Choroid plexus epithelial cell (primary cell): ENCODE data around the gene B3GALT6.

Source experiments
- DNase-seq: peaks from one replicate; pipeline ENCODE4 v3.0.0-alpha.2; 2010; ENCODE audit warnings: low read depth
- H3K4me3 ChIP-seq: 2 replicates; pipeline ENCODE4 v1.5.1; 2011; ENCODE audit warnings: low read depth, mild to moderate bottlenecking, control low read depth, low read length, moderate library complexity
- CTCF ChIP-seq: conservative IDR thresholded peaks from 2 replicates; pipeline ENCODE4 v1.5.1; 2011; ENCODE audit warnings: low read depth, mild to moderate bottlenecking, control low read depth, inconsistent platforms, low read length, moderate library complexity

B3GALT6 gene

GRCh38 chr1:1273512-1274298 lies 41.7 kb downstream of the B3GALT6 start, which contains the start of gene UBE2J2:
Gene UBE2J2, minus strand, starts transcription at chr1:1273854. Its CDS starts 5,862 bp downstream, at chr1:1267992.
- DNase-seq: peak; percentile 95
- peak within 1 kb of the TSS; percentile 83 for H3K4me3 ChIP-seq
- TF ChIP-seq CTCF: no peak

GRCh38 chr1:1274299-1274930 lies 42.4 kb downstream of the B3GALT6 start:
- DNase-seq: no peak
- peak overlapping the region; percentile 83 for H3K4me3 ChIP-seq
- no peak for TF ChIP-seq CTCF

- H3K4me3 ChIP-seq: no peak overlapping the region
- TF ChIP-seq CTCF: no peak
- DNase-seq: no peak
Measured at GRCh38 chr1:1274931-1275431, 42.9 kb downstream of the B3GALT6 start.

GRCh38 chr1:1275836-1276235 lies 43.8 kb downstream of the B3GALT6 start:
- H3K4me3 ChIP-seq: no peak overlapping the region
- DNase-seq: no peak
- TF ChIP-seq CTCF: no peak

- H3K4me3 ChIP-seq: no peak overlapping the region
- DNase-seq: no peak
- TF ChIP-seq CTCF: no peak
Measured at GRCh38 chr1:1278620-1279019, 46.6 kb downstream of the B3GALT6 start.

- DNase-seq: no peak
- no peak overlapping the region for H3K4me3 ChIP-seq
Measured at GRCh38 chr1:1279028-1279427, 47.0 kb downstream of the B3GALT6 start.

More at GRCh38 chr1:1279028-1279427, 47.0 kb downstream of the B3GALT6 start:
- TF ChIP-seq CTCF: no peak
